SJSA1 (cell line): ENCODE results near the gene ULBP2. TPM values are rescaled to one million over a fixed set of nuclear protein-coding genes. Genes with fewer than 3 reads are reported as not detected.
"Not testable (repeated sequence)": the region's sequence is repeated elsewhere in the genome, so short reads cannot be mapped to it uniquely, and the experiment has no call there.

Source experiments
- DNase-seq, 2 experiments: peaks; one replicate each; pipeline ENCODE4 v3.0.0-alpha.2; 2015 to 2020; ENCODE audit warnings: low spot score in 2 of 2, low read depth in 1 of 2
- H3K27ac ChIP-seq: fragments of 250-450 bp; sonication (Bioruptor Pico); 2 replicates; pipeline ENCODE4 v1.5.1; 2020; ENCODE audit warnings: mild to moderate bottlenecking, moderate library complexity
- H3K27me3 ChIP-seq: fragments of 250-450 bp; sonication (Bioruptor Pico); replicated peaks from 2 replicates; pipeline ENCODE4 v1.5.1; 2020; ENCODE audit warnings: mild to moderate bottlenecking, moderate library complexity
- H3K36me3 ChIP-seq: fragments of 250-450 bp; sonication (Bioruptor Pico); 2 replicates; pipeline ENCODE4 v1.5.1; 2020; ENCODE audit warnings: mild to moderate bottlenecking
- H3K4me1 ChIP-seq: fragments of 250-450 bp; sonication (Bioruptor Pico); replicated peaks from 2 replicates; pipeline ENCODE4 v1.6.1; 2021; ENCODE audit warnings: mild to moderate bottlenecking
- H3K4me3 ChIP-seq: fragments of 250-450 bp; sonication (Bioruptor Pico); 2 replicates; pipeline ENCODE4 v1.5.1; 2020; ENCODE audit warnings: mild to moderate bottlenecking
- H3K9me3 ChIP-seq: fragments of 250-450 bp; sonication (Bioruptor Pico); replicated peaks from 2 replicates; pipeline ENCODE4 v1.5.1; 2020; ENCODE audit warnings: mild to moderate bottlenecking
- total RNA-seq: library from RNA; depleted of rRNA; stranded (reverse); fragments of >200 nt; shearing (Covaris generic); gene quantifications from 2 replicates; pipeline ENCODE4 v1.2.3, GENCODE V29; 2014

The ULBP2 gene
- total RNA-seq, 1 experiment from 2014 or later, result 19.7 TPM

- peaks cover 14% of the 10 kb centered on the region; the same call in 1 of the 2 replicates for H3K27me3 ChIP-seq
- H3K36me3 ChIP-seq, H3K9me3 ChIP-seq, DNase-seq, H3K4me1 ChIP-seq, H3K27ac ChIP-seq, H3K4me3 ChIP-seq: not testable (repeated sequence)
Observed at GRCh38 chr6:149954328-149954983, 12.6 kb downstream of the ULBP2 start.

GRCh38 chr6:149954984-149955653 is 13.3 kb downstream of the ULBP2 start:
- not testable (repeated sequence) for H3K27ac ChIP-seq, H3K36me3 ChIP-seq, H3K4me3 ChIP-seq, H3K4me1 ChIP-seq, H3K9me3 ChIP-seq, DNase-seq
- peaks cover 12% of the 10 kb centered on the region; the same call in 1 of the 2 replicates for H3K27me3 ChIP-seq

GRCh38 chr6:149955654-149956317 is 14.0 kb downstream of the ULBP2 start:
- H3K4me1 ChIP-seq, H3K9me3 ChIP-seq, H3K27ac ChIP-seq, H3K36me3 ChIP-seq, H3K4me3 ChIP-seq, DNase-seq, H3K27me3 ChIP-seq: not testable (repeated sequence)

- not testable (repeated sequence) for H3K9me3 ChIP-seq, H3K27ac ChIP-seq, H3K4me3 ChIP-seq, H3K36me3 ChIP-seq, DNase-seq, H3K4me1 ChIP-seq
- H3K27me3 ChIP-seq, result peaks cover 17% of the 10 kb centered on the region
Observed at GRCh38 chr6:149958124-149958523, 16.3 kb downstream of the ULBP2 start.

GRCh38 chr6:149959806-149960205 is 18.0 kb downstream of the ULBP2 start:
- DNase-seq, H3K27ac ChIP-seq, H3K4me3 ChIP-seq, H3K36me3 ChIP-seq, H3K9me3 ChIP-seq: not testable (repeated sequence)
- H3K27me3 ChIP-seq, result peaks cover 32% of the 10 kb centered on the region
- H3K4me1 ChIP-seq, result peaks cover 21% of the 10 kb centered on the region

GRCh38 chr6:149960488-149960887 is 18.7 kb downstream of the ULBP2 start:
- Histone ChIP-seq H3K4me3 (no peak overlapping the region), H3K9me3 (no peaks in the 10 kb centered on the region), H3K36me3 (no peaks in the 10 kb centered on the region), H3K4me1 (peaks cover 22% of the 10 kb centered on the region), H3K27ac (no peak overlapping the region), H3K27me3 (peaks cover 36% of the 10 kb centered on the region)
- no peak for DNase-seq

- no peak overlapping the region for H3K27ac ChIP-seq
- peaks cover 22% of the 10 kb centered on the region for H3K4me1 ChIP-seq
- DNase-seq, result no peak
- no peak overlapping the region for H3K4me3 ChIP-seq
- no peaks in the 10 kb centered on the region for H3K9me3 ChIP-seq
- peaks cover 38% of the 10 kb centered on the region for H3K27me3 ChIP-seq
- H3K36me3 ChIP-seq, result no peaks in the 10 kb centered on the region
Observed at GRCh38 chr6:149961728-149962425, 20.1 kb downstream of the ULBP2 start.

- no peaks in the 10 kb centered on the region for H3K36me3 ChIP-seq
- no peak for DNase-seq
- no peak overlapping the region for H3K4me3 ChIP-seq
- peaks cover 22% of the 10 kb centered on the region for H3K4me1 ChIP-seq
- peaks cover 38% of the 10 kb centered on the region for H3K27me3 ChIP-seq
- no peaks in the 10 kb centered on the region for H3K9me3 ChIP-seq
- H3K27ac ChIP-seq, result no peak overlapping the region
Observed at GRCh38 chr6:149962461-149963211, 20.8 kb downstream of the ULBP2 start.

- Histone ChIP-seq H3K27ac (no peak overlapping the region), H3K4me1 (peaks cover 22% of the 10 kb centered on the region), H3K36me3 (no peaks in the 10 kb centered on the region), H3K4me3 (no peak overlapping the region), H3K9me3 (no peaks in the 10 kb centered on the region), H3K27me3 (peaks cover 38% of the 10 kb centered on the region)
- no peak for DNase-seq
Observed at GRCh38 chr6:149963212-149963461, 21.3 kb downstream of the ULBP2 start.

- H3K9me3 ChIP-seq, result no peaks in the 10 kb centered on the region
- H3K27ac ChIP-seq, result no peak within 1 kb of the TSS
- peak; percentile 59 to 79 for DNase-seq
- no peaks in the 10 kb centered on the region for H3K36me3 ChIP-seq
- H3K4me1 ChIP-seq, result peaks cover 22% of the 10 kb centered on the region
- H3K4me3 ChIP-seq, result peak within 1 kb of the TSS; percentile 30
- H3K27me3 ChIP-seq, result peaks cover 42% of the 10 kb centered on the region
Observed at GRCh38 chr6:149963462-149964307, 21.9 kb downstream of the ULBP2 start, which contains the start of gene ULBP1. TSS of gene ULBP1 (plus strand) at chr6:149963943. CDS start at chr6:149964050, 107 bp downstream.

GRCh38 chr6:149964308-149965193 is 22.7 kb downstream of the ULBP2 start:
- Histone ChIP-seq H3K4me3 (peak overlapping the region; percentile 30), H3K27me3 (peaks cover 40% of the 10 kb centered on the region), H3K4me1 (peaks cover 22% of the 10 kb centered on the region), H3K27ac (no peak overlapping the region), H3K36me3 (no peaks in the 10 kb centered on the region), H3K9me3 (no peaks in the 10 kb centered on the region)
- DNase-seq, result no peak
